Measurements from ENCODE around the gene SH3GL2. TPM values are rescaled to one million over a fixed set of nuclear protein-coding genes. Genes with fewer than 3 reads are reported as not detected.

Gene SH3GL2
- total RNA-seq, 1 experiment from 2014 or later, result not detected

DNA sequence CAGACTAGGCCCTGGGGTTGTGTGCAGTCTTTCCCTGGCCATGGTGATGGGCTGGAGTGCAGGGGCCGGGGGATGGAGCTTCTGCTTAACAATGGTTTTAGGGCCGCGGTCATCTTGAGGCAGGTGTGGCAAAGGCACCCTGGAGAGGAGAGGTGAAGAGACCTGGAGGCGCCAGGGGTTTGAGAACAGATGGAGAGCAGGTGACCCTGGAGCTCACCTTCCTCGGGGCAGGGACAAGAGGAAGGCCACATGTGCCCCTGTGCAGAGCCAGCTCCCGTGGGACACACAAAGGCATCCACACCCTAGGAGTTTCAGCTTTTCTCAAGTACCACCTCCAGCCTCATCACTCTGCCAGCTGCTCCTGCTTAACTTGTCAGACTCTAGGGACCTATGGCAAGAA, 46.4 kb upstream of the SH3GL2 start:
- in situ Hi-C loops (cut with HindIII; ENCODE audit: low pct_unique_long_range_greater_than_20kb, low sequenced_read_pairs), result no loop called here
- CTCF ChIA-PET, result no interaction called here

DNA sequence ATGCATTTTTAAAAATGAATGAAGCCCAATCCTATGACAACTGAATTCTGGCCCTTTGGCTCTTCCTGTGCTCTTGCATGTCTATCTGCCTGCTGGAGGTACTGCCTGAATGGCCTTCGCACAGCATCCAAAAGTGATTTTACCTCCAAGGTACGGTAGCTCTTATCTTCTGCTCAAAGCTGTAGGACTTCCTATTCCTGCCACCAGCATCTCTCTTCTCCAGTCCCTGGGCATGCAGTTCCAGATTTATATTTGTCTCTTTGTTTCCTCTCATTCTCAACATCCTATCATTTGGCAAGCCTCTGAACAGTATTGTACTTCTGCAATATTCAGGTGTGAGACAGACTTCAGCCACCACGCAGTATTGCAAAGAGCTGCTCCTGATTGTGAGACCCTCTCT, 43.7 kb upstream of the SH3GL2 start:
- ChIA-PET POLR2A (no interaction called here), CTCF (no interaction called here)
- ATAC-seq (no peak), DNase-seq (ENCODE audit: low read depth, low spot score) (no peak)
- Histone ChIP-seq H3K4me3 (ENCODE audit: low read depth in 2 of 2, low read length in 2 of 2) (no peak overlapping the region), H3K4me1 (ENCODE audit: control insufficient read depth, insufficient read depth, low read length) (no peaks in the 10 kb centered on the region), H3K27me3 (ENCODE audit: control insufficient read depth, insufficient read depth, low read length) (no peaks in the 10 kb centered on the region; the same call in 1 of the 2 replicates), H3K9me3 (ENCODE audit: control insufficient read depth, insufficient read depth, low read depth, low read length) (no peaks in the 10 kb centered on the region), H3K27ac (ENCODE audit: low read length) (no peak overlapping the region), H3K36me3 (ENCODE audit: control insufficient read depth, insufficient read depth, low read length) (no peaks in the 10 kb centered on the region)
- in situ Hi-C loops (cut with HindIII; ENCODE audit: low pct_unique_long_range_greater_than_20kb, low sequenced_read_pairs), result no loop called here
- TF ChIP-seq, protein P1, sequence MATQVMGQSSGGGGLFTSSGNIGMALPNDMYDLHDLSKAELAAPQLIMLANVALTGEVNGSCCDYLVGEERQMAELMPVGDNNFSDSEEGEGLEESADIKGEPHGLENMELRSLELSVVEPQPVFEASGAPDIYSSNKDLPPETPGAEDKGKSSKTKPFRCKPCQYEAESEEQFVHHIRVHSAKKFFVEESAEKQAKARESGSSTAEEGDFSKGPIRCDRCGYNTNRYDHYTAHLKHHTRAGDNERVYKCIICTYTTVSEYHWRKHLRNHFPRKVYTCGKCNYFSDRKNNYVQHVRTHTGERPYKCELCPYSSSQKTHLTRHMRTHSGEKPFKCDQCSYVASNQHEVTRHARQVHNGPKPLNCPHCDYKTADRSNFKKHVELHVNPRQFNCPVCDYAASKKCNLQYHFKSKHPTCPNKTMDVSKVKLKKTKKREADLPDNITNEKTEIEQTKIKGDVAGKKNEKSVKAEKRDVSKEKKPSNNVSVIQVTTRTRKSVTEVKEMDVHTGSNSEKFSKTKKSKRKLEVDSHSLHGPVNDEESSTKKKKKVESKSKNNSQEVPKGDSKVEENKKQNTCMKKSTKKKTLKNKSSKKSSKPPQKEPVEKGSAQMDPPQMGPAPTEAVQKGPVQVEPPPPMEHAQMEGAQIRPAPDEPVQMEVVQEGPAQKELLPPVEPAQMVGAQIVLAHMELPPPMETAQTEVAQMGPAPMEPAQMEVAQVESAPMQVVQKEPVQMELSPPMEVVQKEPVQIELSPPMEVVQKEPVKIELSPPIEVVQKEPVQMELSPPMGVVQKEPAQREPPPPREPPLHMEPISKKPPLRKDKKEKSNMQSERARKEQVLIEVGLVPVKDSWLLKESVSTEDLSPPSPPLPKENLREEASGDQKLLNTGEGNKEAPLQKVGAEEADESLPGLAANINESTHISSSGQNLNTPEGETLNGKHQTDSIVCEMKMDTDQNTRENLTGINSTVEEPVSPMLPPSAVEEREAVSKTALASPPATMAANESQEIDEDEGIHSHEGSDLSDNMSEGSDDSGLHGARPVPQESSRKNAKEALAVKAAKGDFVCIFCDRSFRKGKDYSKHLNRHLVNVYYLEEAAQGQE (IDR thresholded peaks at IDR 0.05; ENCODE audit: insufficient read depth in 1 of 2, low read depth in 2 of 2, low read length in 1 of 2), result no peak
- intact Hi-C loops (cut with micrococcal nuclease; ENCODE audit: unreplicated experiment), result no loop called here
- no TSS peak for BruUV-seq (replicated peaks)

More for the DNA sequence above, 46.4 kb upstream of the SH3GL2 start:
- Histone ChIP-seq H3K36me3 (ENCODE audit: control insufficient read depth, insufficient read depth, low read length) (no peaks in the 10 kb centered on the region), H3K27me3 (ENCODE audit: control insufficient read depth, insufficient read depth, low read length) (no peaks in the 10 kb centered on the region; the same call in 1 of the 2 replicates), H3K4me3 (ENCODE audit: low read depth in 2 of 2, low read length in 2 of 2) (no peak overlapping the region), H3K4me1 (ENCODE audit: control insufficient read depth, insufficient read depth, low read length) (no peaks in the 10 kb centered on the region), H3K9me3 (ENCODE audit: control insufficient read depth, insufficient read depth, low read depth, low read length) (no peaks in the 10 kb centered on the region), H3K27ac (ENCODE audit: low read length) (no peak overlapping the region)
- no peak for TF ChIP-seq SIN3A (IDR thresholded peaks at IDR 0.05; ENCODE audit: borderline replicate concordance, insufficient read depth, low read depth, low read length)
- TF ChIP-seq, protein P2, sequence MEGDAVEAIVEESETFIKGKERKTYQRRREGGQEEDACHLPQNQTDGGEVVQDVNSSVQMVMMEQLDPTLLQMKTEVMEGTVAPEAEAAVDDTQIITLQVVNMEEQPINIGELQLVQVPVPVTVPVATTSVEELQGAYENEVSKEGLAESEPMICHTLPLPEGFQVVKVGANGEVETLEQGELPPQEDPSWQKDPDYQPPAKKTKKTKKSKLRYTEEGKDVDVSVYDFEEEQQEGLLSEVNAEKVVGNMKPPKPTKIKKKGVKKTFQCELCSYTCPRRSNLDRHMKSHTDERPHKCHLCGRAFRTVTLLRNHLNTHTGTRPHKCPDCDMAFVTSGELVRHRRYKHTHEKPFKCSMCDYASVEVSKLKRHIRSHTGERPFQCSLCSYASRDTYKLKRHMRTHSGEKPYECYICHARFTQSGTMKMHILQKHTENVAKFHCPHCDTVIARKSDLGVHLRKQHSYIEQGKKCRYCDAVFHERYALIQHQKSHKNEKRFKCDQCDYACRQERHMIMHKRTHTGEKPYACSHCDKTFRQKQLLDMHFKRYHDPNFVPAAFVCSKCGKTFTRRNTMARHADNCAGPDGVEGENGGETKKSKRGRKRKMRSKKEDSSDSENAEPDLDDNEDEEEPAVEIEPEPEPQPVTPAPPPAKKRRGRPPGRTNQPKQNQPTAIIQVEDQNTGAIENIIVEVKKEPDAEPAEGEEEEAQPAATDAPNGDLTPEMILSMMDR (IDR thresholded peaks at IDR 0.05), result no peak
- TF ChIP-seq POLR2AphosphoS5 (IDR thresholded peaks at IDR 0.05; ENCODE audit: low read depth, low read length), result no peak
- no peak for TF ChIP-seq TCF7L2 (IDR thresholded peaks at IDR 0.05; ENCODE audit: low read depth, low read length)
- TF ChIP-seq, protein P1 (IDR thresholded peaks at IDR 0.05; ENCODE audit: insufficient read depth in 1 of 2, low read depth in 2 of 2, low read length in 1 of 2), result no peak
- intact Hi-C loops (cut with micrococcal nuclease; ENCODE audit: unreplicated experiment), result loop anchor here (5.0 kb wide), 1 partner anchor 270 kb away; no protein-coding TSS in a partner anchor
- no peak for DNase-seq (ENCODE audit: low read depth, low spot score)
- BruUV-seq (replicated peaks), result no TSS peak
- ATAC-seq, result no peak
- POLR2A ChIA-PET, result no interaction called here

Data from Panc1 (cell line).